Measurements from ENCODE around the gene YARS1. TPM values are rescaled to one million over a fixed set of nuclear protein-coding genes. Genes with fewer than 3 reads are reported as not detected.
A peak's percentile ranks its signal among the peaks of the same experiment; 100 is the strongest.
"Not testable (repeated sequence)": the region's sequence is repeated elsewhere in the genome, so short reads cannot be mapped to it uniquely, and the experiment has no call there.

Gene YARS1
- total RNA-seq, 3 donors from 2014 or later = 53.8 to 67.5 (median 67.2) TPM

GRCh38 chr1:32801096-32801715, 16.0 kb downstream of the YARS1 start:
- intact Hi-C loops (cut with DNase I; ENCODE audit: low total_unique reads) = no loop called here
- TF ChIP-seq POLR2A (IDR thresholded peaks at IDR 0.05) = no peak
- TF ChIP-seq POLR2AphosphoS5 (IDR thresholded peaks at IDR 0.05) = no peak
- TF ChIP-seq CTCF (IDR thresholded peaks at IDR 0.05) = no peak
- H3K4me3 ChIP-seq = no peak overlapping the region
- no peaks in the 10 kb centered on the region for H3K27me3 ChIP-seq
- H3K4me1 ChIP-seq = no peaks in the 10 kb centered on the region
- no peaks in the 10 kb centered on the region for H3K9me3 ChIP-seq
- no peaks in the 10 kb centered on the region for H3K36me3 ChIP-seq
- no peak for DNase-seq (ENCODE audit: low spot score in 2 of 2)
- no peak overlapping the region for H3K27ac ChIP-seq

- H3K4me1 ChIP-seq = no peaks in the 10 kb centered on the region
- H3K9me3 ChIP-seq = no peaks in the 10 kb centered on the region
- no peak overlapping the region for H3K4me3 ChIP-seq
- peak overlapping the region; percentile 52 to 86 for H3K27ac ChIP-seq
- DNase-seq (ENCODE audit: low spot score in 2 of 2) = no peak
- intact Hi-C loops (cut with DNase I; ENCODE audit: low total_unique reads) = no loop called here
- TF ChIP-seq POLR2A (IDR thresholded peaks at IDR 0.05) (no peak), CTCF (IDR thresholded peaks at IDR 0.05) (no peak), POLR2AphosphoS5 (IDR thresholded peaks at IDR 0.05) (no peak)
- H3K27me3 ChIP-seq = no peaks in the 10 kb centered on the region
- no peaks in the 10 kb centered on the region for H3K36me3 ChIP-seq
Measured at GRCh38 chr1:32798679-32799416, 18.3 kb downstream of the YARS1 start.

GRCh38 chr1:32798191-32798590, 19.0 kb downstream of the YARS1 start:
- Histone ChIP-seq H3K4me1 (no peaks in the 10 kb centered on the region), H3K9me3 (no peaks in the 10 kb centered on the region), H3K27ac (peak overlapping the region; percentile 77 to 86), H3K4me3 (no peak overlapping the region), H3K27me3 (no peaks in the 10 kb centered on the region), H3K36me3 (no peaks in the 10 kb centered on the region)
- intact Hi-C loops (cut with DNase I; ENCODE audit: low total_unique reads) = no loop called here
- no peak for DNase-seq (ENCODE audit: low spot score in 2 of 2)
- TF ChIP-seq CTCF (IDR thresholded peaks at IDR 0.05) (no peak), POLR2A (IDR thresholded peaks at IDR 0.05) (no peak)

- intact Hi-C loops (cut with DNase I; ENCODE audit: low total_unique reads) = no loop called here
- no peak for TF ChIP-seq CTCF (IDR thresholded peaks at IDR 0.05)
- TF ChIP-seq POLR2A (IDR thresholded peaks at IDR 0.05) = no peak
- no peak for TF ChIP-seq POLR2AphosphoS5 (IDR thresholded peaks at IDR 0.05)
- Histone ChIP-seq H3K27me3 (no peaks in the 10 kb centered on the region), H3K27ac (peak overlapping the region; percentile 77 to 86), H3K4me3 (no peak overlapping the region), H3K9me3 (no peaks in the 10 kb centered on the region), H3K4me1 (no peaks in the 10 kb centered on the region), H3K36me3 (no peaks in the 10 kb centered on the region)
- DNase-seq (ENCODE audit: low spot score in 2 of 2) = no peak
Measured at GRCh38 chr1:32797456-32797855, 19.7 kb downstream of the YARS1 start.

GRCh38 chr1:32795763-32796162, 21.4 kb downstream of the YARS1 start:
- H3K27ac ChIP-seq; intact Hi-C loops (cut with DNase I; ENCODE audit: low total_unique reads); H3K36me3 ChIP-seq; DNase-seq (ENCODE audit: low spot score in 2 of 2); H3K4me1 ChIP-seq; H3K27me3 ChIP-seq; H3K9me3 ChIP-seq; H3K4me3 ChIP-seq: not testable (repeated sequence)

Measured in breast epithelium (tissue), 4 donors.